ENCODE results near the gene MPZL2. TPM values are rescaled to one million over a fixed set of nuclear protein-coding genes. Genes with fewer than 3 reads are reported as not detected.

MPZL2 gene
- total and polyA plus RNA-seq, 9 of the 15 experiments (the other 6 are each of a cell fraction or from before 2014, with no cell fraction given): 0.09 to 0.28 (median 0.18) TPM; not detected in 2

GRCh38 chr11:118258410-118258809 lies 5.7 kb downstream of the MPZL2 start (continued):
- peak in 1 of 2 experiments; percentile 50; a peak in 2 of 4 replicates for TF ChIP-seq RAD21 (CRISPR knock-in tag; conservative IDR thresholded peaks at IDR 0.05 in 1 of 2, IDR thresholded peaks at IDR 0.05 in 1 of 2)
- TF ChIP-seq PHTF2 (CRISPR knock-in tag; IDR thresholded peaks at IDR 0.05): no peak
- TF ChIP-seq, protein P1, sequence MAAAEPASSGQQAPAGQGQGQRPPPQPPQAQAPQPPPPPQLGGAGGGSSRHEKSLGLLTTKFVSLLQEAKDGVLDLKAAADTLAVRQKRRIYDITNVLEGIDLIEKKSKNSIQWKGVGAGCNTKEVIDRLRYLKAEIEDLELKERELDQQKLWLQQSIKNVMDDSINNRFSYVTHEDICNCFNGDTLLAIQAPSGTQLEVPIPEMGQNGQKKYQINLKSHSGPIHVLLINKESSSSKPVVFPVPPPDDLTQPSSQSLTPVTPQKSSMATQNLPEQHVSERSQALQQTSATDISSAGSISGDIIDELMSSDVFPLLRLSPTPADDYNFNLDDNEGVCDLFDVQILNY (CRISPR knock-in tag; IDR thresholded peaks at IDR 0.05): no peak
- no peak for TF ChIP-seq ZC3H8 (IDR thresholded peaks at IDR 0.05)
- TF ChIP-seq SMARCA5 (IDR thresholded peaks at IDR 0.05): no peak
- TF ChIP-seq PHB (CRISPR knock-in tag; IDR thresholded peaks at IDR 0.05): no peak
- TF ChIP-seq REST (IDR thresholded peaks at IDR 0.05; ENCODE audit: borderline replicate concordance): 0 out of 2 replicates have a peak, but pooled peaks have one; percentile 6
- TF ChIP-seq REST (CRISPR knock-in tag; IDR thresholded peaks at IDR 0.05; ENCODE audit: low read depth): no peak
- TF ChIP-seq GATAD2A (IDR thresholded peaks at IDR 0.05): no peak
- TF ChIP-seq GABPB1 (CRISPR knock-in tag; IDR thresholded peaks at IDR 0.05): no peak
- TF ChIP-seq PREB (CRISPR knock-in tag; IDR thresholded peaks at IDR 0.05): no peak
- no peak for TF ChIP-seq POLR2G (IDR thresholded peaks at IDR 0.05; ENCODE audit: low read depth, low read length)
- no peak for TF ChIP-seq DIDO1 (tag; IDR thresholded peaks at IDR 0.05; ENCODE audit: low read depth)
- 0 out of 2 replicates have a peak, but pooled peaks have one; percentile 45 for TF ChIP-seq CHAMP1 (IDR thresholded peaks at IDR 0.05)

Measured in K562 (cell line).